HS-5 (cell line): Measurements from ENCODE around the gene ZNF77.
"Not testable (repeated sequence)": the region's sequence is repeated elsewhere in the genome, so short reads cannot be mapped to it uniquely, and the experiment has no call there.

Experiments
- DNase-seq: peaks from one replicate; pipeline ENCODE4 v3.0.0-alpha.2; 2012; ENCODE audit warnings: low read depth

ZNF77 gene

DNA sequence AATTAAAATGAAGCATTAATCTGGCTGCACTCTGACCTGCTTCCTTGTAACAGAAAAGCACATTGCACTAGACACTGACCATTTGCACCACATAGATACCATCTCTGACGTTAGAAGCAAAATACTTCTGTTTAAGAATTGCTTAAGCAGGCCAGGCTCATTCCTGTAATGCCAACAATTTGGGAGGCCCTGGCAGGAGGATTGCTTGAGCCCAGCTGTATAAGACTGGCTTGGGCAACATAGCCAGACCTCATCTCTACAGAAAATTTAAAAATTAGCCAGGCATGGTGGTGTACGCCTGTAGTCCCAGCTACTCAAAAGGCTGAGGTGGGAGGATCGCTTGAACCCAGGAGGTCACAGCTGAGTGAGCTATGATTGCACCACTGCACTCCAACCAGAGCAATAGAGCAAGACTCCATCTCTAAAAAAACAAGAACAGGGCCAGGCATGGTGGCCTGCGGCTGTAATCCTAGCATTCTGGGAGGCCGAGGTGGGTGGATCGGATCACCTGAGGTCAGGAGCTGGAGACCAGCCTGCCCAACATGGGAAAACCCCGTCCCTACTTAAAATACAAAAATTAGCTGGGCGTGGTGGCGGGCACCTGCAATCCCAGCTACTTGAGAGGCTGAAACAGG lies 25.5 kb upstream of the ZNF77 start:
- no peak for DNase-seq

- DNase-seq = no peak
Observed at GRCh38 chr19:2969104-2969504, 24.3 kb upstream of the ZNF77 start.

- DNase-seq = no peak
Observed at GRCh38 chr19:2967972-2968371, 23.2 kb upstream of the ZNF77 start.

- no peak for DNase-seq
Observed at GRCh38 chr19:2964874-2965273, 20.1 kb upstream of the ZNF77 start.

DNA sequence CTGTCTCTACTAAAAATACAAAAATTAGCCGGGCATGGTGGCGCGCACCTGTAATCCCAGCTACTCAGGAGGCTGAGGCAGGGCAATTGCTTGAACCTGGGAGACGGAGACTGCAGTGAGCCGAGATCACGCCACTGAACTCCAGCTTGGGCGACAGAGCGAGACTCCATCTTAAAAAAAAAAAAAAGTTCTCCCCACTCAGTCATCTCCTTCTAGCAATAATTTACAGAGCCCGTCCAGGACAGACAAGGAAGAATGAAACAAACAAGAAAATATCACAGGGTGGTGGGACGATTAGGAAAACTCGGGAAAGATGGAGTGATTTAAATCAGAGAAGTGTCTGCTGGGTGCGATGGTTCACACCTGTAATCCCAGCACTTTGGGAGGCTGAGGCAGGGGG lies 18.9 kb upstream of the ZNF77 start:
- not testable (repeated sequence) for DNase-seq

DNA sequence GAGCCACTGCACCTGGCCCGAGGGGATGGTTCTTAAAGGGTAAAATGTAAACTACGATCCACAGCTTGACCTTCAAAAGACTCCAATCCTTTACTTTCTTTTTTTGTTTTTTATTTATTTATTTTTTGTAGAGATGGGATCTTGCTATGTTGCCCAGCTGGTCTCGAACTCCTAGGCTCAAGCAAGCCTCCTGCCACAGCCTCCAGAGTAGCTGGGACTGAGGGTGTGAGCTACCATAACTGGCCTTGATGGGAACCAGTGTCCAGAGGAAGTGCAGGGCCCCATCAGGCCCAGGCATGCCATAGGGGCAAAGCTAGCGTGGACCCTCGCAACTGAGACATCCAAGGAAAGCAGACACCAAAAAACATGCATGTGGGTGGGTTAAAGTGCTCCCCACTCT lies 18.4 kb upstream of the ZNF77 start:
- DNase-seq = no peak

- peak; percentile 61 for DNase-seq
Observed at GRCh38 chr19:2962018-2962670, 17.4 kb upstream of the ZNF77 start.

GRCh38 chr19:2960120-2960519 lies 15.3 kb upstream of the ZNF77 start:
- DNase-seq = no peak

GRCh38 chr19:2957160-2957559 lies 12.4 kb upstream of the ZNF77 start:
- DNase-seq = no peak

DNA sequence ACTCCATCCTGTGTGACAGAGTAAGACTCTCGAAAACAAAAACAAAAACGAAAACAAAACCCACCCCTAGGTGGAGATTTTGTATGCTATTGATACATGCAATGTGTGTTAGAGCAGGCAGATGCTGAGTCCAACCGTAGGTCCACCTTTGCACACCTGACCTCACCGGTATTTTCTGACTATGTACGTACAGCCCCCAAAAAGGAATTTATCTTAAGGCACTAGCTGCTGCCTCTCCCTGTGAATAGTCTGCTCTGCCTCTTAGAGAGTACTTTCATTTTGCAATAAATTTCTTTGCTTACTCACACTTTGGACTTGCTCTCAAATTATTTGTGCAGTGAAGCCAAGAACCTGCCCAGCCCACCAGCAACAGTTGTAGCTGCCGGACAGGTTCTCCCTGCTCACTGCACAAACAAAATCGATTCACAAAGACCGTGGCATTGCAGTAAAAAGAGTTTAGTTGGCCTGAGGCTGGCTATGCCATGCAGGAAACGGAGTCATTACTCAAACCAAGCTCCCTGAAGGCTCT lies 8.2 kb upstream of the ZNF77 start:
- DNase-seq = no peak

DNA sequence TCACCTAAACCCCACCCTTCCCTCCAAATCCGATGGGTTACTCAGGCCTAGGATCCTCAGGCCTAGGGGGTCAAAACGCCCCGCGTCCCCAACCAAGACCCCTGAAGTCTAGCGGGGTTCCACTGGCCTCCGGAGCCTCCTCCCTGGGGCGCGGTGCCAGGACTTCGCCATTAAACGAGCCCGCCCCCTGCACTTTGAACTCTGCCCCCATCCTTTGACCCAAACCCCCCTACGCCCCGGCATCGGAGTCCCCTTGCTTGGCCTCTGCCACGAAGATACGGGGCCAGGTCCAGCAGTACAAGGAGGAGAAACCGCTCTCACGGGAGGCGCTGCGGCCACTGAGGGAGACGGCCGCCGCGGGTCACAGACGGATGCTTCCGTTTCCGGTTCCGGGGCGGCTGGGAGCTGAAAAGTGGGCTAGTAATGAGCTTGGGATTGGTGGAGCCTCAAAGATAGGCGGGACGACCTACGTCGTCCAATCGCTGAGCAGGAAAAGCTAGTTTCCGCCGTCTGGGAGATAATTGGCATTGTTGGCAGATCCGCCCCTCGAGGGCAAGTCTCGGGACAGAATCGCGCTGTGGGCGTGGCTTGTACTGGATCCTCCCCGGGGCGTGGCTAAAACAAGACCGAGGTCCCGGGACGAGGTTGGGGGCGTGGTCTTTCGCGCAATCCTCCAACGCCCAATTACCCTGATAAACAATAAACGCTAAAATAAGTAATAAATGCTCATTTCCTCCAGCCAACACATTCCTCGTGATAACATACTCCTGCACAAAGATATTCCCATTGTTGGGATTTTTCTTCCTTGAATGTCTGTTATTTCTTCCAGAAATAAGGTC lies 5.7 kb upstream of the ZNF77 start:
- DNase-seq = peak; percentile 100

DNA sequence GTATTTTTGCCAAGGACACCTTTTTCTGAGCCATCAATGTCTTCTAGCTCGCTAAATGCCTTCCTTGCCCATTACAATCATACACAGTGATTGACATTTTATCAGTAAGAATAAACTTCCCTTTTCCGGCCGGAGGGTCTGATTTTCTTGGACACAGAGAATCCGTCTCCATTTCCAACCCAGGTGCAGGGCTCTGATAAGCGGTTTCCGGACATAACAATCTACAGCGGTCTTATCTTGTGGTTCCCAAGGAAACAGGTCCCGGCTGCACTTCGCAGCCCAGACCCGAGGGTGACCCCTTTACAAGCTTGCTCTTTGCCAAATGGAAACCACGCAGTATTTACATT lies 5.1 kb upstream of the ZNF77 start:
- no peak for DNase-seq

GRCh38 chr19:2945575-2946184 lies 909 bp upstream of the ZNF77 start:
- no peak for DNase-seq

- no peak for DNase-seq
Observed at GRCh38 chr19:2944403-2944774, 382 bp downstream of the ZNF77 start.

DNA sequence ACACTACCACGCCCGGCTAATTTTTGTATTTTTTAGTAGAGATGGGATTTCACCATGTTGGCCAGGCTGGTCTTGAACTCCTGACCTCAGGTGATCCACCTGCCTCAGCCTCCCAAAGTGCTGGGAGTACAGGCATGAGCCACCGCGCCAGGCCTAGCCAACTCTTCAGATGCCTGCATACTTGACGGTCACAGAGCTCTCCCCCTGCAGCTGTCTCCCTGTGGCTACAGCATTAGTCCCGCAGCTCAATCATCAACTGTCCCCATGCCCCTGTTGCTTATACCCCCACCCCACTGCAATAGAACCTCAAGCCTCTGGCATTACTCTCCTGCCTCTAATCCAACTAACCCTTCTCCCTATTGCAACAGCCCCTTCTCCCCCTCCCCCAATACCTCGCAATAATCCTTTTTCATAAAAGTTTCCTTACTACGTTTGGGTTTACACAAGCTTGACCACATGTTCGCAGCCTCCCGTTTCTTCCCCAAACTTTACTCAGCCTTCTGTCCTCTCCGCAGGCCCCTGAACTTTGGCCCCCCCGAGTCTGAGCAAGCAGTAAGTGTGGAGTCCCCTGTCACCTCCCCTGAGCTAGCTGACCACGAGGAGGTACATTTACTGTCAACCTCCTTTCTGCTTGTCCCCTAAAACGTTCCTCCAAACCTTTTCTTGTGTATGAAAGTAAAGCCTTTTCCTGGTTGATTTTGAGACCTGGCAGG lies 1.7 kb downstream of the ZNF77 start:
- DNase-seq = no peak

DNA sequence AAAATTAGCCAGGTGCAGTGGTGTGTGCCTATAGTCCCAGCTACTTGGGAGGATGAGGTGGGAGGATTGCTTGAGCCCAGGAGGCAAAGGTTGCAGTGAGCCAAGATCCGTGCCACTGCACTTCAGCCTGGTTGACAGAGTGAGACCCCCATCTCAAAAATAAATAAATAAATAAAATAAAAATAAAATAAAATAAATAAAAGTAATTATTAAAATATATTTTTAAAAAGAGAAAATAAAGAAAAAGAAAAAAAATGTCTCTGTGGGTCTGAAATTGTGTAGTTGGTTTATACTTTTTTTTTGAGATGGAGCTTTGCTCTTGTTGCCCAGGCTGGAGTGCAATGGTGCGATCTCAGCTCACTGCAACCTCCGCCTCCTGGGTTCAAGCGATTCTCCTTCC lies 8.9 kb downstream of the ZNF77 start:
- DNase-seq = not testable (repeated sequence)

DNA sequence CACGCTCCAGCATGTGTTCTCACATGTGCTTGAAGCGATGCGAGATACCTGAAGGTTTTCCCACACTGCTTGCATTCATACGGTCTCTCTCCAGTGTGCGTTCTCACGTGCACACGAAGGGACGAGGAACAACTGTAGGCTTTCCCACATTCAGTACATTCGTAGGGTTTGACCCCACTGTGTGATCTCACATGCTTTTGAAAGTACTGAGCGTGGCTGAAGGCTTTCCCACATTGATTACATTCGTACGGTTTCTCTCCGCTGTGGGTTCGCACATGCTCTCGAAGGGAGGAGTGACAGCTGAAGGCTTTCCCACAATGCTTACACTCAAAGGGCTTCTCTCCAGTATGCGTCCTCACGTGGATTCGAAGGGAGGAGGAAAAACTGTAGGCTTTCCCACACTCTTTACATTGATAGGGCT lies 11.3 kb downstream of the ZNF77 start:
- no peak for DNase-seq

DNA sequence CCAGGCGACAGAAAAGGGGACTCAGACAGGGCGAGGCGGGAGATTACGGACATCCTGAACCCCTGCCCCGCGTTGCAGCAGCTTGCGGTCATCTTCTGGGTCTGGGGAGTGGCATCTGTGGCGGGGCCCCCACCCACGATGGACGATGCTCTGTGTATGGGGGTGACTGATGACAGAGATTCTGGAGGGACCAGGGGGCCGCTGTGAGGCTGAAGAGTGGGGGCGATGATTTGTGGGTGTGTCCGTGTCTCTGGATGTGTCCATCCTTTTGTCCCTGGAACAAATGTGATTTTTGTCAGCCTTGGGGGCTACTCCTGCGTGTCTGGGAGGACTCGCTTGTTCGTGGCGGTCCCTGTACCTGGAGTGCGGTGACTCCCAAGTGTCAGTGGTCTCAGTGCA lies 17.7 kb downstream of the ZNF77 start:
- no peak for DNase-seq

- no peak for DNase-seq
Observed at GRCh38 chr19:2926341-2927031, 18.3 kb downstream of the ZNF77 start.

- DNase-seq = peak; percentile 78
Observed at GRCh38 chr19:2923510-2923909, 21.3 kb downstream of the ZNF77 start.

DNA sequence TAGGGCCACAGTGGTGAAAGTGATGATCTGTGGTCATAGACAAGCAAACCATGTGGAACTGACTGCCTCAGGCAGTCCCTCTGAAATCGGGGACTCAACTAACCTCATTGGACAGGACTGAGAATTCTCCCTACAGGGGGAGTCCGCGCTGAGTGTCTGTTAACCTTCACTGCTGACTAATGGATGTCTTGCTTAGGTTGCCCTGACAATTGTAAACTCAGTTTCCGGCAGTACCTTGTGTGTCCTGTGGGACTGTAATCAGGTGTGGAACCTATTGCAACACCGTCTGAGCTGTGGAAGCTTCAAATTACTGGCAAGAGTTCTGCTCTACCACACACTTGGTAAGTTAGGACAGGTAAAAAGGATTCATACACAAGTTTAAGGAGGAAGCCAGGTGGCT lies 21.8 kb downstream of the ZNF77 start:
- DNase-seq = no peak
